H1 (cell line): Measurements from ENCODE around the gene ACLY. TPM values are rescaled to one million over a fixed set of nuclear protein-coding genes. Genes with fewer than 3 reads are reported as not detected.

Experiments used
- CTCF ChIA-PET: fragments of 300-600 bp; sonication (Branson Sonifier 250); formaldehyde crosslinking; loops from one replicate; lab custom pipeline; 2021; ENCODE audit not compliant: partially characterized antibody; lab: Charles Lee
- POLR2A ChIA-PET: fragments of 300-600 bp; sonication (Branson Sonifier 250); formaldehyde crosslinking; loops from one replicate; lab custom pipeline; 2021; ENCODE audit warnings: inconsistent platforms; ENCODE audit not compliant: partially characterized antibody; lab: Charles Lee
- DNase-seq, 2 experiments: peaks; one replicate each; pipeline versions ENCODE4 v3.0.0 to v3.0.0-alpha.2; 2010 to 2022; ENCODE audit warnings: low spot score in 2 of 2, low read depth in 1 of 2, mixed read lengths in 1 of 2
- FAIRE-seq: peaks from 2 replicates; lab custom pipeline; 2011; peaks lifted over from hg19 to GRCh38; lab: Jason Lieb, UNC
- H2AFZ ChIP-seq: 2 replicates; pipeline ENCODE4 v1.8.1; 2012; ENCODE audit warnings: low read length, inconsistent platforms
- H2AK5ac ChIP-seq: 2 replicates; pipeline ENCODE4 v1.6.1; 2013; ENCODE audit warnings: low read depth, low read length
- H2BK120ac ChIP-seq: replicated peaks from 2 replicates; pipeline ENCODE3; 2013; ENCODE audit warnings: low read depth, low read length, inconsistent platforms
- H2BK12ac ChIP-seq: 2 replicates; pipeline ENCODE4 v1.6.1; 2013; ENCODE audit warnings: low read depth, low read length
- H2BK15ac ChIP-seq: 2 replicates; pipeline ENCODE4 v1.6.1; 2013; ENCODE audit warnings: low read length
- H2BK20ac ChIP-seq: 2 replicates; pipeline ENCODE4 v1.6.1; 2013; ENCODE audit warnings: low read length
- H2BK5ac ChIP-seq: 2 replicates; pipeline ENCODE4 v1.6.1; 2013; ENCODE audit warnings: low read depth, low read length
- H3K14ac ChIP-seq: 2 replicates; pipeline ENCODE4 v1.6.1; 2013; ENCODE audit warnings: inconsistent platforms; ENCODE audit not compliant: insufficient read length
- H3K18ac ChIP-seq: 2 replicates; pipeline ENCODE4 v1.6.1; 2013; ENCODE audit warnings: low read length; ENCODE audit errors: extremely low read depth
- H3K23ac ChIP-seq: 2 replicates; pipeline ENCODE4 v1.6.1; 2013; ENCODE audit warnings: inconsistent platforms; ENCODE audit not compliant: insufficient read length
- H3K23me2 ChIP-seq: 2 replicates; pipeline ENCODE4 v1.6.1; 2013; ENCODE audit warnings: low read depth, low read length
- H3K27ac ChIP-seq: 2 replicates; pipeline ENCODE4 v1.6.1; 2011; ENCODE audit warnings: low read depth, low read length, inconsistent platforms
- H3K27me3 ChIP-seq, 4 experiments: replicated peaks in 1 of 4; 1 replicate in 1 of 4; 2 replicates in 3 of 4; pipeline versions ENCODE4 v1.6.1 to v1.8.1; 2011 to 2013; ENCODE audit warnings: low read length in 3 of 4, mild to moderate bottlenecking in 3 of 4, inconsistent platforms in 2 of 4, mixed read lengths in 2 of 4, moderate library complexity in 1 of 4; ENCODE audit not compliant: control insufficient read depth in 3 of 4, insufficient read depth in 3 of 4; ENCODE audit errors: extremely low read depth in 1 of 4
- H3K36me3 ChIP-seq, 4 experiments: 2 replicates each; pipeline versions ENCODE4 v1.6.1 to v1.8.1; 2011 to 2013; ENCODE audit warnings: mild to moderate bottlenecking in 4 of 4, low read length in 3 of 4, moderate library complexity in 2 of 4, control low read depth in 1 of 4, inconsistent platforms in 1 of 4; ENCODE audit not compliant: insufficient read depth in 4 of 4, control insufficient read depth in 2 of 4
- H3K4ac ChIP-seq: replicated peaks from 2 replicates; pipeline ENCODE3; 2013; ENCODE audit warnings: low read length, low read depth, mixed read lengths, inconsistent platforms; ENCODE audit not compliant: insufficient read length
- H3K4me1 ChIP-seq, 4 experiments: replicated peaks in 1 of 4; 1 replicate in 1 of 4; 2 replicates in 3 of 4; pipeline versions ENCODE4 v1.6.1 to v1.8.1; 2011 to 2013; ENCODE audit warnings: low read length in 3 of 4, inconsistent platforms in 2 of 4, mixed read lengths in 1 of 4; ENCODE audit not compliant: insufficient read depth in 4 of 4, control insufficient read depth in 3 of 4
- H3K4me2 ChIP-seq, 2 experiments: 2 replicates each; pipeline versions ENCODE4 v1.6.1 to v1.8.1; 2011 to 2013; ENCODE audit warnings: low read depth in 2 of 2, low read length in 2 of 2, control low read depth in 1 of 2, inconsistent platforms in 1 of 2, mild to moderate bottlenecking in 1 of 2; ENCODE audit not compliant: insufficient read depth in 1 of 2
- H3K4me3 ChIP-seq, 4 experiments: fragments of 200-600, 300-600 bp in 1 of 4; sonication (generic), shearing (Covaris generic), sonication (Bioruptor Twin) in 1 of 4; 2 replicates each; pipeline versions ENCODE4 v1.5.1 to v1.8.1; 2011 to 2016; ENCODE audit warnings: low read length in 4 of 4, low read depth in 3 of 4, control low read depth in 2 of 4, inconsistent platforms in 2 of 4, mild to moderate bottlenecking in 2 of 4, mixed read lengths in 1 of 4, moderate library complexity in 1 of 4; ENCODE audit not compliant: insufficient read depth in 2 of 4; ENCODE audit errors: extremely low read depth in 1 of 4
- H3K56ac ChIP-seq: replicated peaks from 2 replicates; pipeline ENCODE3; 2013; ENCODE audit warnings: low read depth, mild to moderate bottlenecking, mixed read lengths, low read length, inconsistent platforms; ENCODE audit not compliant: insufficient read length
- H3K79me1 ChIP-seq: 2 replicates; pipeline ENCODE4 v1.6.1; 2013; ENCODE audit warnings: low read depth, low read length, control low read depth
- H3K79me2 ChIP-seq, 2 experiments: 2 replicates each; pipeline versions ENCODE4 v1.6.1 to v1.8.1; 2012 to 2013; ENCODE audit warnings: low read length in 2 of 2, mild to moderate bottlenecking in 2 of 2, inconsistent platforms in 1 of 2; ENCODE audit not compliant: insufficient read depth in 2 of 2, control insufficient read depth in 1 of 2
- H3K9ac ChIP-seq, 4 experiments: replicated peaks in 1 of 4; 1 replicate in 1 of 4; 2 replicates in 3 of 4; pipeline versions ENCODE4 v1.6.1 to v1.8.1; 2011 to 2013; ENCODE audit warnings: low read depth in 3 of 4, low read length in 3 of 4, control low read depth in 2 of 4, mild to moderate bottlenecking in 2 of 4, moderate library complexity in 2 of 4, inconsistent platforms in 1 of 4; ENCODE audit errors: extremely low read depth in 1 of 4
- H3K9me3 ChIP-seq, 2 experiments: 2 replicates each; pipeline versions ENCODE4 v1.6.1 to v1.8.1; 2012 to 2013; ENCODE audit warnings: mild to moderate bottlenecking in 2 of 2, moderate library complexity in 2 of 2, control low read depth in 1 of 2, inconsistent platforms in 1 of 2, low read depth in 1 of 2, low read length in 1 of 2, mixed read lengths in 1 of 2; ENCODE audit not compliant: insufficient read depth in 2 of 2
- H4K20me1 ChIP-seq, 2 experiments: replicated peaks in 1 of 2; 2 replicates each; pipeline versions ENCODE3 to v1.8.1; 2011 to 2013; ENCODE audit warnings: inconsistent platforms in 2 of 2, low read length in 2 of 2, mild to moderate bottlenecking in 1 of 2; ENCODE audit not compliant: insufficient read depth in 2 of 2, control insufficient read depth in 1 of 2
- H4K5ac ChIP-seq: 2 replicates; pipeline ENCODE4 v1.6.1; 2013; ENCODE audit warnings: low read length, low read depth, mixed read lengths, inconsistent platforms; ENCODE audit not compliant: insufficient read length
- H4K8ac ChIP-seq: 2 replicates; pipeline ENCODE4 v1.8.0; 2013; ENCODE audit warnings: mild to moderate bottlenecking, moderate library complexity, low read length, inconsistent platforms; ENCODE audit not compliant: insufficient read depth; ENCODE audit errors: extremely low read depth
- H4K91ac ChIP-seq: replicated peaks from 2 replicates; pipeline ENCODE3; 2013; ENCODE audit warnings: low read length, mixed read lengths, inconsistent platforms; ENCODE audit not compliant: insufficient read length
- CBX8 ChIP-seq: fragments of 300-800, 300-1000 bp; sonication (generic); IDR thresholded peaks from 2 replicates; pipeline ENCODE4 v1.7.1; 2016; ENCODE audit warnings: low read depth, low read length, borderline replicate concordance
- CEBPB ChIP-seq: IDR thresholded peaks from 2 replicates; pipeline ENCODE4 v1.6.1; 2012; ENCODE audit warnings: low read depth, low read length
- KDM4A ChIP-seq: IDR thresholded peaks from one replicate; pipeline ENCODE4 v1.7.1; 2012; ENCODE audit warnings: low read depth, mild to moderate bottlenecking, moderate library complexity, low read length, inconsistent platforms; ENCODE audit not compliant: severe bottlenecking
- POLR2A ChIP-seq, 2 experiments: IDR thresholded peaks; 1 replicate in 1 of 2; 2 replicates in 1 of 2; pipeline ENCODE4 v1.6.1; 2011; ENCODE audit warnings: low read depth in 2 of 2, low read length in 2 of 2, mild to moderate bottlenecking in 2 of 2; ENCODE audit errors: control extremely low read depth in 1 of 2
- POU5F1 ChIP-seq: IDR thresholded peaks from 2 replicates; pipeline ENCODE4 v1.6.1; 2011; ENCODE audit warnings: low read depth, mild to moderate bottlenecking, low read length, moderate library complexity
- RXRA ChIP-seq: IDR thresholded peaks from 2 replicates; pipeline ENCODE4 v1.6.1; 2011; ENCODE audit warnings: low read depth, mild to moderate bottlenecking, low read length, moderate library complexity; ENCODE audit not compliant: insufficient read depth
- SIN3A ChIP-seq, 2 experiments: IDR thresholded peaks in 1 of 2; conservative IDR thresholded peaks in 1 of 2; 2 replicates each; pipeline ENCODE4 v1.6.1; 2011 to 2012; ENCODE audit warnings: low read length in 2 of 2, improper control_type of control experiment in 1 of 2, low read depth in 1 of 2, mild to moderate bottlenecking in 1 of 2
- SRF ChIP-seq: IDR thresholded peaks from 2 replicates; pipeline ENCODE4 v1.6.1; 2011; ENCODE audit warnings: mild to moderate bottlenecking, low read depth, low read length, moderate library complexity
- TAF7 ChIP-seq: optimal IDR thresholded peaks from 2 replicates; pipeline ENCODE3; 2011; ENCODE audit warnings: low read depth, mild to moderate bottlenecking, inconsistent platforms, low read length, moderate library complexity, borderline replicate concordance
- TCF12 ChIP-seq: IDR thresholded peaks from 2 replicates; pipeline ENCODE4 v1.6.1; 2011; ENCODE audit warnings: low read depth, mild to moderate bottlenecking, low read length
- YY1 ChIP-seq: IDR thresholded peaks from 2 replicates; pipeline ENCODE4 v1.6.1; 2011; ENCODE audit warnings: low read depth, mild to moderate bottlenecking, low read length
- whole genome bisulfite sequencing, 2 experiments: shearing (Covaris generic) in 1 of 2; methylation state at CpG; one replicate each; pipeline versions ENCODE4 v1.1.6 to v1.1.7; 2013 to 2015; ENCODE audit warnings: low lambda C conversion rate in 2 of 2, mixed read lengths in 2 of 2, inconsistent platforms in 1 of 2, low coverage in 1 of 2, missing lambda C conversion rate in 1 of 2; ENCODE audit not compliant: insufficient replicate concordance in 2 of 2, insufficient coverage in 1 of 2, insufficient read length in 1 of 2; ENCODE audit errors: extremely low coverage in 1 of 2, missing lambda C conversion rate in 1 of 2; 5-methylcytosine and 5-hydroxymethylcytosine counted together
- polyA plus RNA-seq, 7 experiments: library from polyadenylated mRNA; depleted of rRNA in 3 of 7; stranded (reverse) in 5 of 7; unstranded in 2 of 7; fragments of >200 nt in 5 of 7; fragments of 200-250 nt in 2 of 7; gene quantifications; 1 replicate in 5 of 7; 2 replicates in 1 of 7; 4 replicates in 1 of 7; pipeline versions ENCODE4 v1.2.1 to v1.2.3, GENCODE V29; 2011 to 2013; ENCODE audit warnings: missing spikeins in 2 of 7, mixed read lengths in 2 of 7
- total RNA-seq: library from RNA; stranded (reverse); fragmentation: NEBNext Ultra II Directional; extraction: Animal tissue kit (Norgen Biotek cat#: 25700); gene quantifications from 2 replicates; pipeline ENCODE4 v1.2.1, GENCODE V29; 2021

ACLY gene
- total and polyA plus RNA-seq, 2 of the 8 experiments (the other 6 are each of a cell fraction or from before 2014, with no cell fraction given): 167 to 393 TPM

- WGBS, 2 experiments: 3% methylated on average over 43 of the region's 43 CpGs; no CpG with 5 or more reads in 1 of the 2 experiments
- Histone ChIP-seq H3K56ac (no peak within 1 kb of the TSS), H3K27ac (peak within 1 kb of the TSS; percentile 28)
- peak in 1 of 2 experiments; percentile 84; a peak in 2 of 3 replicates for TF ChIP-seq POLR2A (IDR thresholded peaks at IDR 0.05; ENCODE audit: control extremely low read depth in 1 of 2, low read depth in 2 of 2, low read length in 2 of 2)
- no peak for TF ChIP-seq YY1
- TF ChIP-seq TAF7: no peak
- 0 out of 2 replicates have a peak, but pooled peaks have one; percentile 4 for TF ChIP-seq CEBPB
- TF ChIP-seq TCF12: no peak
- TF ChIP-seq RXRA: no peak
- TF ChIP-seq SRF: no peak
- TF ChIP-seq POU5F1: no peak
- peak; percentile 47 to 86; a peak in 2 of 4 replicates for TF ChIP-seq SIN3A (conservative IDR thresholded peaks at IDR 0.05 in 1 of 2, IDR thresholded peaks at IDR 0.05 in 1 of 2; ENCODE audit: low read depth in 1 of 2, low read length in 2 of 2)
- peak; percentile 47 for TF ChIP-seq KDM4A
- TF ChIP-seq CBX8: no peak
These were observed 11.5 kb upstream of the ACLY start, which contains the start of gene ODAD4 for GRCh38 chr17:41930009-41930832. Gene ODAD4 (plus strand): TSS chr17:41930617. CDS start chr17:41930724, 107 bp downstream.

More at GRCh38 chr17:41930009-41930832, 11.5 kb upstream of the ACLY start, which contains the start of gene ODAD4:
- DNase-seq (peak; percentile 77 to 92), FAIRE-seq (no peak)
- Histone ChIP-seq H2AFZ (peak within 1 kb of the TSS; percentile 95), H3K9ac (peak within 1 kb of the TSS in 3 of 4 experiments; percentile 45 to 79 (median 66); a peak in 6 of 7 replicates), H4K91ac (no peak within 1 kb of the TSS), H2AK5ac (no peak within 1 kb of the TSS), H3K4me1 (peaks cover 0 to 4% (median 2%) of the 10 kb centered on the region in 4 experiments; a peak in 2 of 7 replicates), H3K23me2 (peaks cover 4% of the 10 kb centered on the region; the same call in 1 of the 2 replicates), H2BK12ac (no peak within 1 kb of the TSS), H2BK20ac (no peak within 1 kb of the TSS), H3K4me3 (peak within 1 kb of the TSS; percentile 71 to 81 (median 75)), H3K9me3 (no peaks in the 10 kb centered on the region), H3K4me2 (peak within 1 kb of the TSS; percentile 92), H2BK5ac (no peak within 1 kb of the TSS), H3K4ac (no peak within 1 kb of the TSS), H2BK15ac (no peak within 1 kb of the TSS; the same call in 1 of the 2 replicates), H4K8ac (peak within 1 kb of the TSS; percentile 62; the same call in 1 of the 2 replicates), H3K23ac (no peak within 1 kb of the TSS), H3K79me2 (no peaks in the 10 kb centered on the region), H3K36me3 (no peaks in the 10 kb centered on the region), H3K79me1 (no peaks in the 10 kb centered on the region; the same call in 1 of the 2 replicates), H3K18ac (peak within 1 kb of the TSS; percentile 64; the same call in 1 of the 2 replicates), H4K5ac (peak within 1 kb of the TSS; percentile 41), H4K20me1 (no peaks in the 10 kb centered on the region), H3K14ac (no peak within 1 kb of the TSS), H3K27me3 (no peaks in the 10 kb centered on the region), H2BK120ac (no peak within 1 kb of the TSS)
- POLR2A ChIA-PET: interaction anchor here (0.8 to 6.8 kb wide), 17 partner anchors 9 to 241 kb away, joined by 3 to 64 read pairs (median 4); partner anchors contain the start of genes ACLY, CNP, DNAJC7 and EIF1
- CTCF ChIA-PET: interaction anchor here (0.7 to 5.2 kb wide), 14 partner anchors 9 to 38 kb away, joined by 3 to 35 read pairs (median 4); partner anchors contain the start of gene ACLY
